ENCODE results near the gene C16orf78.

Gene C16orf78

GRCh38 chr16:49436181-49436580, 62.6 kb downstream of the C16orf78 start:
- no peak for DNase-seq

GRCh38 chr16:49437344-49437743, 63.7 kb downstream of the C16orf78 start:
- no peak for DNase-seq

- no peak for DNase-seq
These were observed 65.4 kb downstream of the C16orf78 start for GRCh38 chr16:49439050-49439449.

- no peak for DNase-seq
These were observed 66.1 kb downstream of the C16orf78 start for GRCh38 chr16:49439676-49440075.

- DNase-seq, result no peak
These were observed 66.8 kb downstream of the C16orf78 start for GRCh38 chr16:49440156-49441065.

GRCh38 chr16:49441366-49441780, 67.8 kb downstream of the C16orf78 start:
- peak; percentile 62 for DNase-seq

GRCh38 chr16:49442805-49443204, 69.2 kb downstream of the C16orf78 start:
- DNase-seq, result no peak

GRCh38 chr16:49443576-49443975, 70.0 kb downstream of the C16orf78 start:
- DNase-seq, result no peak

GRCh38 chr16:49446805-49447204, 73.2 kb downstream of the C16orf78 start:
- DNase-seq, result no peak
